HG03159 (cell line): ENCODE results near the gene FLNB.

ENCODE experiments used
- ATAC-seq: cut with Tn5 transposase; IDR thresholded peaks from one replicate; pipeline ENCODE4 v1.9.1; 2021; ENCODE audit warnings: mild to moderate bottlenecking, moderate library complexity; ENCODE audit not compliant: unreplicated experiment

FLNB gene, protein sequence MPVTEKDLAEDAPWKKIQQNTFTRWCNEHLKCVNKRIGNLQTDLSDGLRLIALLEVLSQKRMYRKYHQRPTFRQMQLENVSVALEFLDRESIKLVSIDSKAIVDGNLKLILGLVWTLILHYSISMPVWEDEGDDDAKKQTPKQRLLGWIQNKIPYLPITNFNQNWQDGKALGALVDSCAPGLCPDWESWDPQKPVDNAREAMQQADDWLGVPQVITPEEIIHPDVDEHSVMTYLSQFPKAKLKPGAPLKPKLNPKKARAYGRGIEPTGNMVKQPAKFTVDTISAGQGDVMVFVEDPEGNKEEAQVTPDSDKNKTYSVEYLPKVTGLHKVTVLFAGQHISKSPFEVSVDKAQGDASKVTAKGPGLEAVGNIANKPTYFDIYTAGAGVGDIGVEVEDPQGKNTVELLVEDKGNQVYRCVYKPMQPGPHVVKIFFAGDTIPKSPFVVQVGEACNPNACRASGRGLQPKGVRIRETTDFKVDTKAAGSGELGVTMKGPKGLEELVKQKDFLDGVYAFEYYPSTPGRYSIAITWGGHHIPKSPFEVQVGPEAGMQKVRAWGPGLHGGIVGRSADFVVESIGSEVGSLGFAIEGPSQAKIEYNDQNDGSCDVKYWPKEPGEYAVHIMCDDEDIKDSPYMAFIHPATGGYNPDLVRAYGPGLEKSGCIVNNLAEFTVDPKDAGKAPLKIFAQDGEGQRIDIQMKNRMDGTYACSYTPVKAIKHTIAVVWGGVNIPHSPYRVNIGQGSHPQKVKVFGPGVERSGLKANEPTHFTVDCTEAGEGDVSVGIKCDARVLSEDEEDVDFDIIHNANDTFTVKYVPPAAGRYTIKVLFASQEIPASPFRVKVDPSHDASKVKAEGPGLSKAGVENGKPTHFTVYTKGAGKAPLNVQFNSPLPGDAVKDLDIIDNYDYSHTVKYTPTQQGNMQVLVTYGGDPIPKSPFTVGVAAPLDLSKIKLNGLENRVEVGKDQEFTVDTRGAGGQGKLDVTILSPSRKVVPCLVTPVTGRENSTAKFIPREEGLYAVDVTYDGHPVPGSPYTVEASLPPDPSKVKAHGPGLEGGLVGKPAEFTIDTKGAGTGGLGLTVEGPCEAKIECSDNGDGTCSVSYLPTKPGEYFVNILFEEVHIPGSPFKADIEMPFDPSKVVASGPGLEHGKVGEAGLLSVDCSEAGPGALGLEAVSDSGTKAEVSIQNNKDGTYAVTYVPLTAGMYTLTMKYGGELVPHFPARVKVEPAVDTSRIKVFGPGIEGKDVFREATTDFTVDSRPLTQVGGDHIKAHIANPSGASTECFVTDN (N-terminal part only)

DNA sequence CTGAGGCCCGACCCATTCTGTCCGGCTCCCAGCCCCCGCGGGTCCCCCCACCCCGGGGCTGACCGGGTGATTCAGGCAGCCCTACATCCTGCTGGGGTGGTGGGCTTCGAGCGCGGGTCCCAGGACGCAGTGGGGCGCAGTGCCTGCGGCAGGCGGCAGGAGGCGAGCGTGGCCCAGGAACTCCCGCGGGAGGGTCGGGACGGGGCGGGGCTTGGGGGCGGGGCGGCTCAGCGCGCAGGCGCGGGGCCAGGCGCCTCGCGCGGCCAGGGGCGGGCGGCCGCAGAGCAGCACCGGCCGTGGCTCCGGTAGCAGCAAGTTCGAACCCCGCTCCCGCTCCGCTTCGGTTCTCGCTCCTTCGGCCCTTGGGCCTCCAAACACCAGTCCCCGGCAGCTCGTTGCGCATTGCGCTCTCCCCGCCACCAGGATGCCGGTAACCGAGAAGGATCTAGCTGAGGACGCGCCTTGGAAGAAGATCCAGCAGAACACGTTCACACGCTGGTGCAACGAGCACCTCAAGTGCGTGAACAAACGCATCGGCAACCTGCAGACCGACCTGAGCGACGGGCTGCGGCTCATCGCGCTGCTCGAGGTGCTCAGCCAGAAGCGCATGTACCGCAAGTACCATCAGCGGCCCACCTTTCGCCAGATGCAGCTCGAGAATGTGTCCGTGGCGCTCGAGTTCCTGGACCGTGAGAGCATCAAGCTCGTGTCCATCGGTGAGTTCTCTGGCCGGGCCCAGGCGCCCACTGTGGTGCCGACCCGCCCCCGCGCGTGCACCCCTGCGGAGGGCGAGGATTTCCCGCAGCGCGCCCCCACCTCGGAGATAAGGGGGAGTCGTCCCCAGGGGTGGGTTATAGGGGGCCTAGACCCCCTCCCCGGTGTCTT, at the start of gene FLNB:
FLNB (plus strand) TSS at position 282 of the 885 bp plus-strand sequence; CDS start at position 425, 143 bp downstream.
- ATAC-seq, result peak; percentile 69

DNA sequence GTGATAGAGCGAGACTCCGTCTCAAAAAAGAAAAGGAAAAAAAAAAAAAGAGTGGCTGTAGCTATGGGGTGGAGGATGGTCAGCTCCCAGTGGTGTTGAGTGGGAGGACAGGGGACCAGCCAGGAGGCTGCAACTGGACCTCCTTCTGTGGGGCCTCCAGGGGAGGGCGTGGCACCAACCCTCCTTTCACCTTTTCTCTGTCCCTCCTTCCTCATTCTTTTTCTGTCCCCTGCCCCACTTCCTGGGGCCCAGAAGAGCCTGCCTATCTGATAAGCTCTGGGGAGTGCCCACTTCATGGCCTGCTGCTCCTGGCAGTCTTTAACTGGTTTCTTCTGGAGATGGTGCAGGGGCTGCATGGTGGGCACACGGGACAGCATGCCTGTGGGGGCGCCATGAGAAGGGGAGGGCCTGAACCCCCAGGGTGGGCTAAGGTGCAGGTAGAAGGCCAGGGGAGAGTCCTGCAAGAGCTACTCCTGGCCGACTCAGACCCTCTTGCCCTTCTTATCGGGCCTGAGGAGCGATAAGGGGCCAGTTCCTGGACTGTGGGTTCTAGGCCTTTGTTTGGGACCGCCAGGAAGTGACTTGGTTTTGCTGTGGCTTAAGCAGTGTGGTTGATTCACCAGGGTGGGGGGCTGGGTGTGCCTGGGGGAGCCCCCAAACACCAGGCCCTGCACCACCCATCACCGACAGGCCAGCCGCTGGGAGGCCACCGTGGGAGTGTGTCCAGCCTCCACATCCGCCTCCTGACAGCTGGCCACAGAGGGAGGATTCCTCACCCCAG, 49.4 kb upstream of the FLNB start:
- peak; percentile 9 for ATAC-seq

DNA sequence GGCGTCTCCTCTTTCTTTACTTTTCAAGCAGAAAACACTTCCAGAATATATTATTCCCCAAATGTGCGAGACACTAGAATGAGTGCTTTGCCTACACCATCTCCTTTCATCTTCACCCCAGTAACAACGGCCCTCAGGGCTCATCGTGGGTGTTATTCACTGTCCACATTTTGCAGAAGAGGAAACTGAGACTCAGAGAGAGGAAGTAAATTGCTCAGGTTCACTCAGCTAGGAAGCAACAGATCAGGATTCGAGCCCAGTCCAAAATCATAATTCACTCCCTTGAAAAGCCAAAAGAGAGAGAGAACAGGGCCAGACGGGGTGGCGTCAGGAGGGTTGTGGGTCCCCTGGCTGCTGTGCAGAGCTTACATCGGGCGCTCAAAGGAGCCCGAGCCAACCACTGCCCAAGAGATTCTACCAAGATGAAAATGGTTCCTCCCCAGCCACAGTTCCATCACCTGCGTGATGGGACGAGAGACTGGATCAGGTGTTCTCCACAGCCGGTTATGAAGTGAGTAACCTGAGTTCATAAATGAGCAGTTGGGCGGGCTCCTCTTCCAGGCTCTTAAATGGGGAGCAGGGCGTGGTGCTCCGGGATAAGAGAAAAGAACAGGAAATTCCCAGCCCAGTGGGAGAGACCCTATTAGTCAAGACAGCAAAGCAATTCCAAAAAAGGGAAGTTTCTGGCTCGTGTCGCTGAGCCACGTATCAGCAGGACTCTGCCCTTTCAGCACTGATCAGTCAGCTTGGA, 48.6 kb upstream of the FLNB start:
- peak; percentile 37 for ATAC-seq

DNA sequence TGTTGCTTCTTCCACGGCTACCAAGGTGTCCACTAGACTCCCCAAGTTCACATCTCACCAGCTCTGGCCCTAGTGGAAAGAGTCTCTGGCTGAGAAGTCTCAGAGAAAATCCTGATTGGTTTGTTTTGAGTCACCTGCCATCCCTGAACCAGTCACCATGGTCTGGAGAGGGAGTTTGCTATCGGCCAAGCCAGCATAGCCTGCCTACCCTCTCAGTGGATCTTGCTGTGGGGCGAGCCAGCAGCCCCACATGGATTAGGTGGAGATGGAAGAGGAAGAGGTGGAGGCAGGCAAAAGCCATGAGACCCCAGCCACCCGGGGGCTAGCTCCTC, 48.1 kb upstream of the FLNB start:
- no peak for ATAC-seq

DNA sequence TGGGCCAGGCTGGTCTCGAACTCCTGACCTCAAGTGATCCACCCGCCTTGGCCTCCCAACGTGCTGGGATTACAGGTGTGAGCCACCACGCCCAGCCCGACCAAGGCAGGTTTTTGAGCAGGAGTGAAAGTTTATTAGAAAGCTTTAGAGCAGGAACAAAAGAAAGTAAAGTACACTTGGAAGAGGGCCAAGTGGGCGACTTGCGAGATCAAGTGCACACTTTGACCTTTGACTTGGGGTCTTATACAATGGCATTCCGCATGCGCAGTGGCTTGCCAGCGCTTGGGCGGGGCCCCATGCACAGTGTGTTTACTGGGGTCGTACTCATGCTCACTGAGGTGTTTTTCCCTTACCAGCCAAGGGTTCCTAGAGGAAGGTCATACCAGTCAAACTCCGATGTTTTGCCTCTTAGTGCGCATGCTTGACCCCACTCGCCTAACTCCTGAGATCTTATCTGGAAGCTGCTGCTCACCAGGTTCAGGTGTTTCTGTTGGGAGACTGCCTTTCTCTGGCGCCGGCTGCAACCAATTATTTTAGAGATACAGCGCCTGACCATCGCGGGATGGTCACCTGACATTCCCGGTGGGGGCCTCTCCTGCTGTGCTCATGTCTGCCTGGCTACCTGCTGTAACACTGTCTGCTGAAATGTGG, 46.9 kb upstream of the FLNB start:
- ATAC-seq, result no peak

DNA sequence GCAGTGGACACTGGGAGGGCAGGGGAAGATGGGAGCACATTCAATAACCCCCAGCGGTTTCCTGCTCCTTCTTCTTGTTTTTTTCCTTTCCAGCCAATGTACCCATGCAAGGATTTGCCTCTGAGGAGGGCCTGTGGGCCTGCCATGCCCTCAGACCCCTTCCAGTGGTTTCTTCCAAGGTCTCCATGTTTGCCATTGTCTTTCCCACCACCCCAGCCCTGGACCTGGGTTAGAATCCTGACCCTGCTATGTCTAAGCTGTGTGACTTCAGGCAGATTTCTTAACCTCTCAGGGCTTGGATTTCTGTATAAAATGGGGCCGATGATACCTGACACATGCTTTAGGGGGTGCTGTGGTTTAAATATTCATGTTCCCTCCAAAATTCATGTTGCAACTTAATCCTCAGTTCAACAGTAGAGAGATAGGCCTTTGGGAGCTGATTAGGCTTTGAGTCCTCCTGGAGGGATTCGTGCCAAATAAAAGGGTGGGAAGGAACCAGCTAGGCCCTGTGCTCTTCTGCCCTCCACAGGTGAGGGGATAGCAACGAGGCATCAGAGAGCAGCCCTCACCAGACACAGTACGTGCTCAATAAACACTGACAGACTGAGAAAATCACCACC, 46.3 kb upstream of the FLNB start:
- no peak for ATAC-seq

DNA sequence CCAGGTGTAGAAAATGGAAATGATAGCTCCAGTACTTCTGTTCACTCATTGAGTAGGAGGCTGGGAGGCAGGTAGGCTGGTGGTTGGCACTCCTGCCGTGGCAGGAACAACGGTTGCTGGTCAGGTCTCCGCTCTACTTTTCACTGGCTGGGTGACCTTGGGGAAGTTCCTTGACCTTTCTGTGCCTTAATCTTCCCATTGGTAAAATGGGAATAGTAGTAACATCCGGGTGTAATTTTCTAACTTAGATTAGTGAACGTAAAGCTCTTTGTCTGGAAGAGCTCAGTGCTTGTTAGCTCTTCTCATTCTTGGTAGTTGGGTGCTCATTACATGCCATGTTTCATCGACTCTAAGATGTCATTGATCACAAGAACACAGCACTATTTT, 45.8 kb upstream of the FLNB start:
- ATAC-seq, result no peak

DNA sequence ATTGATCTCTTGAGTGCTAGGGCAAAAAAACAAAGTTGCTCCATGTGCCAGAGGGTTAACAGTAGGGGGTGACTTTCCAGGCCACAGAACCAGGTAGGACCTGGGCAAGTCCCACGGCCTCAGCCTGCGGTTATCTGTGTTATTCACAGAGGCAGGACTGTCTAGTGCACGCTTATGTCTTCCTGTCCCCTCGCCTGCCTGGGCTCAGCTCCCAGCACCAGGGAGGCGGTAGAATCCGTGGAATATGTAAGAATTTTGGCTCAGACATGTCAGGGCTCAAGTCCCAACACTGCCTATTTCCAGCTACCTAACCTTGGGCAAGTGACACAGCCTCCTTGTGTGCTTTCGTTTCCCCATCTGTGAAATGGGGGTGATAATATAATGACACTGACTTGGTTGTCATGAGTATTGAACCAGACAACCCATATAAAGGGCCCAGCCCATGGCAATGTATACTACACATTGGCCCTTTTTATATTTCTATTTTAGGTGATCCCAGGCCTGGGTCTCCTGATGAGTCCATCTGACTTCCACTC, 44.3 kb upstream of the FLNB start:
- no peak for ATAC-seq

DNA sequence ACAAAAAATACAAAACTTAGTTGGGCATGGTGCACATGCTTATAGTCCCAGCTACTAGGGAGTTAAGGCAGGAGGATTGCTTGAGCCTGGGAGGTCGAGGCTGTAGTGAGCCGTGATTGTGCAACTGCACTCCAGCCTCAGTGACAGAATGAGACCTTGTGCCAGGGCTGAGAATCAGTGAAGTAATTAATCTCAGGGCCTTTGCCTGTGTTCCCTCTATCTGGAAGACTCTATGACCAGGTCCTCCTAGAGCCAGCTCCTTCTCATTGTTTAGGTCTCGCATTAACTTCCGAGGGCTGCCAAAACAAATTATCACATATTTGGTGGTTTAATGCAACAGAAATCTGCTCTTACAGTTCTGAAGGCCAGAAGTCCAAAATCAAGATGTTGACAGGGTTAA, 41.4 kb upstream of the FLNB start:
- no peak for ATAC-seq

DNA sequence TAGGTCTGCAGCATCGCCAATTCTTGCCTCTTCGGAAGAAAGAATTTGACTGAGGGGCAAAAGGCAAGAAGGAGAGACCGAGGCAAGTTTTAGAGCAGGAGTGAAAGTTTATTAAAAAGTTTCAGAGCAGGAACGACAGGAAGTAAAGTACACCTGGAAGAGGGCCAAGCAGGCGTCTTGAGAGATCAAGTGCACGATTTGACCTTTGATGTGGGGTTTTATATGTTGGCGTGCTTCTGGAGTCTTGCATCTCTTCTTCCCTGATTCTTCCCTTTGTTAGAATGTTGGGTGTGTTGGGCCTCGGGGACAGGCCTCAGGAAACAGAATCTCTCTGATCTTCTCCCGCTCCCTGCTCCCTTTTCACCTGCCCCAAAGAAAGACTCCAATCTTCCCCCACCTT, 40.6 kb upstream of the FLNB start:
- no peak for ATAC-seq

DNA sequence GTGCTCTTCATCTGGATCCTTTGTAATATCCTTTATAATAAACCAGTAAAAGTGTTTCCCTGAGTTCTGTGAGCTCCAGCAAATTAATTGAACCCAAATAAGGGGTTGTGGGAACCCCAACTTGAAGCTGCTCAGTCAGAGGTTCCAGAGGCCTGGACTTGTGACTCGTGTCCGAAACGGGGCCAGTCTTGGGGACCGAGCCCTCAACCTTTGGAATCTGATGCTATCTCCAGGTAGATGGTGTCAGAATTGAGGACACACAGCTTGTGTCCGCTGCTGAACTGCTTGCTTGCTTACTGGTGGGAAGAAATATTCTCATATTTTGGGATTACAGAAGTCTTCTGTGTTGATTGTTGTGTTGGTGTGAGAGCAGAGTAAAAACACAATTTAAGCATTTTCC, 39.7 kb upstream of the FLNB start:
- ATAC-seq, result no peak

DNA sequence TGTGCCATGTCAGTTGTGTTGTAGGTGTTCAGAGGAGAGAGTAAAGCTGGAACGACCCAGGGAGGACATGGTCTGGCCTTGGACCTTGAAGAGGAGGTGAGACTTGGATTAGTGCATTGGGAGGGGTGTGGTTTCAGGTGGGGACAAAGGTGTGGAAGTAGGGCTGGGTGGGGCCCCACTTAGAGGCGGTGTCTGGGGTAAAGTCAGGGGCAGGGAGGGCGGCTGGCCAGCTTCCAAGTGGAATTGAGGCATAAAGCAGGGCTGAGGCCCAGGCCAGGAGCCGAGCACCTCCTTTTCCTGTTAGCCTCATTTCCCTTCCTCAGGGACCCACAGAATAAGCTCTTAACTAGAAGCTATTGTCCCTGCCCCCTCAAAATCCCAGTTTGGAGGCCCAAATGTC, 36.2 kb upstream of the FLNB start:
- ATAC-seq, result no peak

DNA sequence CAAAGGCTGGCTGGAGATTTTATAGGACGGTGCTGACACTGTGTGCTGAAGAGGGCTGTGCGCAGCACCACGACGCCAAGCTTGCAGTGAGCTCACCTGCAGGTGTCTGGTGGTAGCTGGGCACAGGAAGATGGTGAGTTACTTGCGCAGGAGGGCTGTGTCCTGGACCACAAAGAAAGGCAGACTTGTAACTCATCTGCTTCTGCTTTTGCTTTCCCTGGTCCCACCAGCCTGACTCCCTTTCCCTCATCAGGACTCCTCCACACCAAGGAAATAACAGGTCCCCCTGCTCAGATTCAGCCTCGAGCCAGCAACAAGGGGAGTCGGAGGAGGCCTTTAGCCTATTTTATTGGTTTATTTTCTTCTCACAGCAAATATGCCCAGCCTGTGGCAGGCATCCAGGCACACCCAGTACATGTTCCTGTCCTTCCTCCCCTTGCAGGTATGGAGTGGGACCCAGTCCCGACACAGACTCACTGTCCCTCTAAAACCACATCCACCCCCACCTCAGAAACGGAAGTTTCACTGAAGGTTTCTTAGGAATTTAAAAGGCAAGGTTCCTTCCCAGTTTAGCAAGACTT, 35.6 kb upstream of the FLNB start:
- no peak for ATAC-seq

DNA sequence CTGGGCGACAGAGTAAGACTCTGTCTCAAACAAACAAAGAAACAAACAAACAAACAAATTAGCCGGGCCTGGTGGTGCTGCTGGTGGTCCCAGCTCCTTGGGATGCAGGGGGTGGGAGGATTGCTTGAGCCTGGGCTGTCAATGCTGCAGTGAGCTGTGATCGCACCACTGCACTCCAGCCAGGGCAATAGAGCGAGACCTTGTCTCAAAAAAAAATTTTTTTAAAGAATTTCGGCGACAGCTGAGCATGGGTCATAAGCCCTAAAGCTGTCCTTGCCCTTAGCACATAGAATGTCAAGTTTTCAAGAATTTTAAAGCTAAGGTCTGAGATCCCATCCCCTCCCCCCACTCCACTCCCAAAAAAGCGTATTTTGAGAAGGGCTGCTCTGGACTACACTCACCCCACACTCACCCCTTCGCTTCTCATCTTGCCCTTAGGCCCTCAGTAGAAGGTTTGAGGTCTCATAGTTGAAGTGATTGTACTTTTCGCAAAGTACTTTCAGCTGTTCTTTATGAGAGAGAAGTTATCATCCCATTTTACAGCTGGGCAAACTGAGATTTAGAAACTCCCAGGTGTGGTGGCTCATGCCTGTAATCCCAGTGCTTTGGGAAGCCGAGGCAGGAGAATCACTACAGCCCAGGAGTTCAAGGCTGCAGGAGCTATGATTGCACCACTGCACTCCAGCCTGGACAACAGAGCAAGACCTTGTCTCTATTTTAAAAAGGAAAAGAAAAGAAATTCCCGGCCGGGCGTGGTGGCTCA, 34.3 kb upstream of the FLNB start:
- no peak for ATAC-seq

DNA sequence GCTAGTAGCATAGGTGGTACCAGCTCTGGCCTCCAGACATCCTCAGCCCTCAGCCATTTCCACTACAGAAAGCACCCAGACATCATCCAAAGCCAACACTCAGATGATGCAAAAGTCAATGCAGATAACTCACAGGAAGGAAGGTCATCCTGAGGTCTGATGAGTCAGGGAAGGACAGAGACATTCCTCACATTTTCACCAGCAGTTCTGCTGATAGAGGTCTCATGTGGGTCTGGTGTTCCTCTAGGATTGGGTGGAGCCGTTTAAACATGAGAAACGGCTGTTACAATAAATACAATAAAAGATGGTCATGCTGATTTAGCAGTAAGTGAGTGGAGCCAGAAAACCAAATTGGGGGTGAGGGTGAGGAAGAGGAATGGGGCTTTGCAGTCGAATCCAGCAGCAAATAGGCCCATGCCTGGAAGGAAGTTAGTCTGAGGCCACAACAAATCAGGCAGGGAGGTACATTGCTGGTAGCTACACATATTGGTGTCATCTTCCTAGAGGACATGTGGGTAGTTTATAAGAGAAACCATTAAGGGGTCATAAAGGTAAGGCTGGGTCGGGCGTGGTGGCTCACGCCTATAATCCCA, 33.3 kb upstream of the FLNB start:
- no peak for ATAC-seq

DNA sequence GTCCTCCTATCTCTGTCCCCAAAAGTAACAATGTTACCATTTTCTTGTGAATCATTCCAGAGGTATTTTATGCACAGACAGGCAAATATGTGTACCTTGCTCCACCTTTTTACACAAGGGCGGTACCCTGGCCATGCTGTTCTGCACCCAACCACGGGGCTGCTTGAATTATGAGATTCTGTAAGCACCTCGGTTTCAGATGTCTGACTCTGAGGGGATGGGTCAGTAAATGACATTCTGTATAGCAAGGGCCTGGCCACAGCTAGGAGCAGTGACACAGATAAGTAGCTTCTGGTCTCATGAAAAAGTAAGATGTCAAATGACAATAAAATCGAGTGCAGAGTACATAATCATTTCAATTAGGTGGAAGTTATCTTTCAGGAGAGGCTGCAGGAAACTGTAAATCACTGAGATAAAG, 30.4 kb upstream of the FLNB start:
- ATAC-seq, result no peak
